ENCODE measurements around the gene NOB1.

NOB1 gene

GRCh38 chr16:69725480-69726312, 29.0 kb downstream of the NOB1 start:
- DNase-seq (ENCODE audit: insufficient read length, low spot score) (no peak), FAIRE-seq (no peak)
- no peak for TF ChIP-seq SPI1 (IDR thresholded peaks at IDR 0.05; ENCODE audit: low read depth, low read length)
- TF ChIP-seq PAX5 (IDR thresholded peaks at IDR 0.05; ENCODE audit: insufficient read depth, low read length, severe bottlenecking) = no peak
- no peak for TF ChIP-seq POLR2AphosphoS5 (IDR thresholded peaks at IDR 0.05; ENCODE audit: low read depth, low read length)
- TF ChIP-seq POLR2A (IDR thresholded peaks at IDR 0.05; ENCODE audit: low read depth, low read length) = no peak

DNA sequence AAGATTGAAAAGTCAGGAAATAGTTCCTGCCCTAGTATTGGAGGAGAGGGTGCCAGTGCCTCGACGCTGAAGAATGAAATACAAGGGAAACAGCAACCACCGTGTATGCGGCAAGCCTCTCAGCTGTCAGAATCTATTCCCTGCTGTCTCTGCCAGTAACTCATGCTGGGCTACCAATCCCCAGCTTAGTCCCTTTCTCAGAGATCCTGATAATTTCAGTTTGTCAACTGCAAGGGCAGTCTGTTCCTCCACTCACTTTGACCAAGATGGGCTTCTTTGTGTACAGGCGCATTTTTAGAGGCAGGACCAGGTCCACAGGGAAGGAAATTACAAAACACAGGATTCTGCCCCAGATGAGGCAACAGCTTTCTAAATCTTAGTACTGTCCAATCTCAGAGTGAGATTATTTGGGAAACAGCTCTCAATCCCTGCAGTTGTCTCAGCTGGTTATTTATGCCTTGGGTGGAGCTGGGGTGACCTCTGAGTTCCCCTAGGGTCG, 29.7 kb downstream of the NOB1 start:
- DNase-seq (ENCODE audit: insufficient read length, low spot score) (no peak), FAIRE-seq (no peak)

DNA sequence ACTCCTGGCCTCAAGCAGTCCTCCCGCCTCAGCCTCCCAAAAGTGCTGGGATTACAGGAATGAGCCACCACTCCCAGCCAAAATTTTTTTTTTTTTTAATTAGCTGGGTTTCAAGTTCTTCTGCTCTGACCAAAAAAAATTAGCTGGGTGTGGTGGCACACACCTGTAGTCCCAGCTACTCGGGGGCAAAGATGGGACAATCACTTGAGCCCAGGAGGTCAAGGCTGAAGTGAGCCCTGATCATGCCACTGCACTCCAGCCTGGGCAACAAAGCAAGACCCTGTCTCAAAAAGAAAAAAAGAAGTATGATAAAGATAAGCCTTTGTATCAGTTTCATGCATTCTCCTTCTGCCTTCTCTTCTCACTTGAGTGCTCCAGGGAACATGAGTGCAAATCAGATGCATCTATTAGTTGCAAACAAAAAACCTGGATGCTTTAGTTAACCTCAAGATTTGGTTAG, 30.3 kb downstream of the NOB1 start:
- DNase-seq (ENCODE audit: insufficient read length, low spot score) (no peak), FAIRE-seq (no peak)
- TF ChIP-seq POLR2AphosphoS5 (IDR thresholded peaks at IDR 0.05; ENCODE audit: low read depth, low read length) (no peak), SPI1 (IDR thresholded peaks at IDR 0.05; ENCODE audit: low read depth, low read length) (no peak), TAF1 (IDR thresholded peaks at IDR 0.05; ENCODE audit: low read depth, low read length) (no peak), POU2F2 (IDR thresholded peaks at IDR 0.05; ENCODE audit: low read depth, low read length) (no peak), POLR2A (IDR thresholded peaks at IDR 0.05; ENCODE audit: low read depth, low read length) (no peak), PAX5 (IDR thresholded peaks at IDR 0.05; ENCODE audit: insufficient read depth, low read length, severe bottlenecking) (no peak)

More for the DNA sequence above, 29.7 kb downstream of the NOB1 start:
- TF ChIP-seq SPI1 (IDR thresholded peaks at IDR 0.05; ENCODE audit: low read depth, low read length) (no peak), POLR2AphosphoS5 (IDR thresholded peaks at IDR 0.05; ENCODE audit: low read depth, low read length) (no peak), POU2F2 (IDR thresholded peaks at IDR 0.05; ENCODE audit: low read depth, low read length) (no peak), POLR2A (IDR thresholded peaks at IDR 0.05; ENCODE audit: low read depth, low read length) (no peak), TAF1 (IDR thresholded peaks at IDR 0.05; ENCODE audit: low read depth, low read length) (no peak), PAX5 (IDR thresholded peaks at IDR 0.05; ENCODE audit: insufficient read depth, low read length, severe bottlenecking) (no peak)

DNA sequence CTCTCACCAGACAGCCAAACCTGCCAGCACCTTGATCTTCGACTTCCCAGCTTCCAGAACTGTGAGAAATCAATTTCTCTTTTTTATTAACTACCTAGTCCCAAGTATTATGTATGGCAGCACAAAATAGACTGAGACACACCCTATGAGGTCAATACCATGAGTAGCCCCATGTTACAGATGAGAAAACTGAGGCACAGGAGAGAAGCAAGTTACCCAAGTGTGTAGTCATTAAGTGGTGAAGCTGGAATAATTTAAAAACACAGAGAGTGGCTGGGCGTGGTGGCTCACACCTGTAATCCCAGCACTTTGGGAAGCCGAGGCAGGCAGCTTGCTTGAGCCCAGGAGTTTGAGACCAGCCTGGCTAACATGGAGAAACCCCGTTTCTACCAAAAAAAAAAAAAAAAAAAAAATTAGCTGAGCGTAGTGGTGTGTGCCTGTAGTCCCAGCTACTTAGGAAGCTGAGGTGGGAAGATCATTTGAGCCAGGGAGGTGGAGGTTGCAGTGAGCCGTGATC, 33.2 kb downstream of the NOB1 start:
- TF ChIP-seq POU2F2 (IDR thresholded peaks at IDR 0.05; ENCODE audit: low read depth, low read length) = no peak
- TF ChIP-seq POLR2A (IDR thresholded peaks at IDR 0.05; ENCODE audit: low read depth, low read length) = no peak
- TF ChIP-seq PAX5 (IDR thresholded peaks at IDR 0.05; ENCODE audit: insufficient read depth, low read length, severe bottlenecking) = no peak
- TF ChIP-seq SPI1 (IDR thresholded peaks at IDR 0.05; ENCODE audit: low read depth, low read length) = no peak
- TF ChIP-seq TAF1 (IDR thresholded peaks at IDR 0.05; ENCODE audit: low read depth, low read length) = no peak
- no peak for TF ChIP-seq POLR2AphosphoS5 (IDR thresholded peaks at IDR 0.05; ENCODE audit: low read depth, low read length)
- DNase-seq (ENCODE audit: insufficient read length, low spot score) = no peak
- FAIRE-seq = no peak

- DNase-seq (ENCODE audit: insufficient read length, low spot score) (no peak), FAIRE-seq (no peak)
- TF ChIP-seq POLR2A (IDR thresholded peaks at IDR 0.05; ENCODE audit: low read depth, low read length) = no peak
- TF ChIP-seq SPI1 (IDR thresholded peaks at IDR 0.05; ENCODE audit: low read depth, low read length) = no peak
- no peak for TF ChIP-seq TAF1 (IDR thresholded peaks at IDR 0.05; ENCODE audit: low read depth, low read length)
- no peak for TF ChIP-seq POLR2AphosphoS5 (IDR thresholded peaks at IDR 0.05; ENCODE audit: low read depth, low read length)
- no peak for TF ChIP-seq PAX5 (IDR thresholded peaks at IDR 0.05; ENCODE audit: insufficient read depth, low read length, severe bottlenecking)
- no peak for TF ChIP-seq POU2F2 (IDR thresholded peaks at IDR 0.05; ENCODE audit: low read depth, low read length)
Measured at GRCh38 chr16:69720822-69721430, 33.8 kb downstream of the NOB1 start.

- FAIRE-seq (no peak), DNase-seq (ENCODE audit: insufficient read length, low spot score) (no peak)
- TF ChIP-seq SPI1 (IDR thresholded peaks at IDR 0.05; ENCODE audit: low read depth, low read length) (no peak), PAX5 (IDR thresholded peaks at IDR 0.05; ENCODE audit: insufficient read depth, low read length, severe bottlenecking) (no peak), POU2F2 (IDR thresholded peaks at IDR 0.05; ENCODE audit: low read depth, low read length) (no peak), POLR2AphosphoS5 (IDR thresholded peaks at IDR 0.05; ENCODE audit: low read depth, low read length) (no peak), POLR2A (IDR thresholded peaks at IDR 0.05; ENCODE audit: low read depth, low read length) (no peak), TAF1 (IDR thresholded peaks at IDR 0.05; ENCODE audit: low read depth, low read length) (no peak)
Measured at GRCh38 chr16:69718111-69718764, 36.5 kb downstream of the NOB1 start.

- FAIRE-seq = no peak
- no peak for DNase-seq (ENCODE audit: insufficient read length, low spot score)
- TF ChIP-seq SPI1 (IDR thresholded peaks at IDR 0.05; ENCODE audit: low read depth, low read length) (no peak), PAX5 (IDR thresholded peaks at IDR 0.05; ENCODE audit: insufficient read depth, low read length, severe bottlenecking) (no peak), TAF1 (IDR thresholded peaks at IDR 0.05; ENCODE audit: low read depth, low read length) (no peak), POU2F2 (IDR thresholded peaks at IDR 0.05; ENCODE audit: low read depth, low read length) (no peak), POLR2AphosphoS5 (IDR thresholded peaks at IDR 0.05; ENCODE audit: low read depth, low read length) (no peak), POLR2A (IDR thresholded peaks at IDR 0.05; ENCODE audit: low read depth, low read length) (no peak)
Measured at GRCh38 chr16:69717066-69717465, 37.7 kb downstream of the NOB1 start.

DNA sequence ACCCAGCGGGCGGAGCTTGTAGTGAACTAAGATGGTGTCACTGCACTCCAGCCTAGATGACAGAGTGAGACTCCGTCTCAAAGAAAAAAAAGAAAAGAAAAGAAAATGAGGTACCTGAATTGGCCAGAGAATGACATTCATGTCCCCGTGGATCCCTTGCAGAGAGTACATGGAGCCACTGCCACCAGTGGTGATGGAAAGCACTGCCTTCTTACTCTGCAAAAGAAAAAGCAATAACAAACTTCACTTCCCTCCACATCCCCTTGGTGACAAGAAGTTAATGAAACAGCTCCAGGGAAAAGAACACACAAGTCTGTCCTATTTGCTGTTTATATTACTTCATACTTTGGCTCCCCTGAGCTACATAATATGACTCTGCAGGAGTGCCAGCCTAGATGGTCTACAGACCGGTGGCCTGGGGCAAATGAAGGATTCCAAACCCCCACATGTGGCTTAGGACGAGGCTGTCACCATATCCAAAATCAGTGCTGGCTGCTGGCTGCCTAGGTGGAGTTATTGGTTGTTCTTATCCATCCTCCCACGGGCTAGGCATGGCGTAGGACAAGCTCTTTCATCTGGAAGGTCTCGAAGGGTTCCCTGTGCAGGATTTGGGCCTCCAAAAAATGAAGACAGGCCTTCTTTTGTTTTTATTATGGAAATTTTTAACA, 41.7 kb downstream of the NOB1 start:
- TF ChIP-seq SPI1 (IDR thresholded peaks at IDR 0.05; ENCODE audit: low read depth, low read length) (no peak), POU2F2 (IDR thresholded peaks at IDR 0.05; ENCODE audit: low read depth, low read length) (no peak), POLR2A (IDR thresholded peaks at IDR 0.05; ENCODE audit: low read depth, low read length) (no peak), PAX5 (IDR thresholded peaks at IDR 0.05; ENCODE audit: insufficient read depth, low read length, severe bottlenecking) (no peak), TAF1 (IDR thresholded peaks at IDR 0.05; ENCODE audit: low read depth, low read length) (no peak), POLR2AphosphoS5 (IDR thresholded peaks at IDR 0.05; ENCODE audit: low read depth, low read length) (no peak)
- DNase-seq (ENCODE audit: insufficient read length, low spot score) (no peak), FAIRE-seq (no peak)

Measured in GM12891 (cell line).